ELF-1 (cell line): Measurements from ENCODE around the gene HES1.
"Not testable (repeated sequence)": the region's sequence is repeated elsewhere in the genome, so short reads cannot be mapped to it uniquely, and the experiment has no call there.

Experiments used
- DNase-seq: peaks from one replicate; pipeline ENCODE4 v3.0.0-alpha.2; 2016; ENCODE audit warnings: low read depth, low spot score

Gene HES1

GRCh38 chr3:194128202-194128918, 7.6 kb upstream of the HES1 start:
- no peak for DNase-seq

DNA sequence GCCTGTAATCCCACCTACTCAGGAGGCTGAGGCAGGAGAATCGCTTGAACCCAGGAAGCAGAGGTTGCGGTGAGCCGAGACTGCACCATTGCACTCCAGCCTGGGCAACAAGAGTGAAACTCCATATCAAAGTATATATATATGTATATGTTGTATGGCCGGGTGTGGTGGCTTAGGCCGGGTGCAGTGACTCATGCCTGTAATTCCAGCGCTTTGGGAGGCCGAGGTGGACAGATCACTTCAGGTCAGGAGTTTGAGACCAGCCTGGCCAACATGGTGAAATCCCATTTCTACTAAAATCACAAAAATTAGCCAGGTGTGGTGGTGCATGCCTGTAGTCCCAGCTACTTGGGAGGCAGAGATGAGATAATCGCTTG, 7.0 kb upstream of the HES1 start:
- not testable (repeated sequence) for DNase-seq

- DNase-seq = peak; percentile 84
Observed at GRCh38 chr3:194129581-194130133, 6.3 kb upstream of the HES1 start.

GRCh38 chr3:194130188-194130587, 5.8 kb upstream of the HES1 start:
- DNase-seq = no peak

GRCh38 chr3:194130807-194131589, 5.0 kb upstream of the HES1 start:
- DNase-seq = peak; percentile 61

GRCh38 chr3:194132465-194133286, 3.3 kb upstream of the HES1 start:
- peak; percentile 27 for DNase-seq

DNA sequence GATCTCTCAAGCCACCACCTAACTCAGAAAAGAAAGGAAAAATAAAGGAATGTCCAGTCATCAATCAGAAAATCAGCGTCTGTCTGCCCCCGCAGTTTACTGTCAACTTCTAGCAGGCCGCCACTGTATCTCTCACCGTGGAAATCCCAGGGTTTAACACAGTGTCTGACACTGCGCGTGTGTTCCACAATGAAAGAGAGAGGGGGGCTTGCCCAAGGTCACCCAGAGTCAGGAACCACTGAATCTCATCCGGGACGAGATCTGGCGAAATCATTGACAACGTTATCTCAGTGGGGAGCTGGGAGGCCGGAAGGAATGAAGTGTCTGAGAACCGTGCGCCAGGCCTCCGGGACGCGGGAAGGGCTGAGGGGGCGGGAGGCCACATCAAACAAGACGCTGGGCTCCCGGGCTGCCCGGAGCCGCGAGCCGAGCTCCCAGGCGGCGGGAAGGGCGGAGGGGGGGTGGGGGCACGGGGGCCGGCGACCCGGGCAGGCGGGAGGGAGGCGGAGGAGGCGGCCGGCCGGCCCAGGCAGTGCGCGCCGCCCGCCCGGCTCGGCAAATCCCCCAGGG, 2.2 kb upstream of the HES1 start:
- DNase-seq = peak; percentile 80

- no peak for DNase-seq
Observed at GRCh38 chr3:194134231-194134756, 1.7 kb upstream of the HES1 start.

DNA sequence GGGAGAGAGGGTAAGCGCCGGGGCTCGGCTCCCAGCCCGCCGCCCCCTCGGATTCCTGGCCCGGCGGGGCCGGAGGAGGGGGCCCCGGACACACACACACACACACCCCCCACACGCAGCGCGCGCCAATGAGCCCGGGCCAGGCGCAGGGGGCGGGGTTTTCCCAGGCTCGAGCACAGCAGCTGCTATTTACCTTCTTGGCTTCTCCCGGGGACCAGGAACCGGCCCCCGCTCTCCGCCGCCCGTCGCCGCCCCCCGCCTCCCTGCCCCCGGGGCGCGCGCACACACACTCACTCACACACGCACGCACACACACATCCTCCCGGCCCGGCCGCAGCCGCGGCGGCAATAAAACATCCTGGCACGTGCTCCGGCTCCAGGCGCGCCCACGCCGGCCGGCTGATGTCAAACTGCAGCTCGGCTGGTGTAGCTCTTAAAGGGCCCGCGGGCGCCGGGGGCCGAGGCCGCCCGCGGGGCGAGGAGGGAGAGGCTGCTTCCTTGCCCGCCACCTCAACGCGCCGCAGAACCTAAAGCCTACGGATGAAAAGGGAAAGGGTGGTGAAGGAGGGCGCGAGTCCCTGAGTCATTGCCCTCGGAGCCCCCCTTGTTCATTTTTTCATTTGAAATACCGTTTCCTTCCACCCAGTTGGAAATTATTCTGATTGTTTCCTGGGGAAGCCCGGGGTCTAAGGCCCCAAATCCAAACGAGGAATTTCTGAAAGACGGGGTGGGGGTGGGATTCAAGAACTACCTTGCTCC, 1.0 kb upstream of the HES1 start:
- peak; percentile 97 for DNase-seq

- DNase-seq = no peak
Observed at GRCh38 chr3:194135516-194135805, 487 bp upstream of the HES1 start.

- DNase-seq = peak; percentile 63
Observed at GRCh38 chr3:194136519-194137007, 615 bp downstream of the HES1 start.

- DNase-seq = peak; percentile 75
Observed at GRCh38 chr3:194137008-194137505, 1.1 kb downstream of the HES1 start.

DNA sequence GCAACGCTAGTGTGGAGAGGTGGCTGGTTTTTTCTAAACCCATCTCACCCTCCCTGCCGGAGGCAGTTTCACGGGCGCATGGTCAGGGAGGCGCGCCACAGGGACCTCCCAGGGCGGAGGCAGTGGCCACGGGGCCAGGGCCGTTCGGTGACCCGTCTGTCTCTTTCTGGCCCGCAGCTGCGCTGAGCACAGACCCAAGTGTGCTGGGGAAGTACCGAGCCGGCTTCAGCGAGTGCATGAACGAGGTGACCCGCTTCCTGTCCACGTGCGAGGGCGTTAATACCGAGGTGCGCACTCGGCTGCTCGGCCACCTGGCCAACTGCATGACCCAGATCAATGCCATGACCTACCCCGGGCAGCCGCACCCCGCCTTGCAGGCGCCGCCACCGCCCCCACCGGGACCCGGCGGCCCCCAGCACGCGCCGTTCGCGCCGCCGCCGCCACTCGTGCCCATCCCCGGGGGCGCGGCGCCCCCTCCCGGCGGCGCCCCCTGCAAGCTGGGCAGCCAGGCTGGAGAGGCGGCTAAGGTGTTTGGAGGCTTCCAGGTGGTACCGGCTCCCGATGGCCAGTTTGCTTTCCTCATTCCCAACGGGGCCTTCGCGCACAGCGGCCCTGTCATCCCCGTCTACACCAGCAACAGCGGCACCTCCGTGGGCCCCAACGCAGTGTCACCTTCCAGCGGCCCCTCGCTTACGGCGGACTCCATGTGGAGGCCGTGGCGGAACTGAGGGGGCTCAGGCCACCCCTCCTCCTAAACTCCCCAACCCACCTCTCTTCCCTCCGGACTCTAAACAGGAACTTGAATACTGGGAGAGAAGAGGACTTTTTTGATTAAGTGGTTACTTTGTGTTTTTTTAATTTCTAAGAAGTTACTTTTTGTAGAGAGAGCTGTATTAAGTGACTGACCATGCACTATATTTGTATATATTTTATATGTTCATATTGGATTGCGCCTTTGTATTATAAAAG, 1.8 kb downstream of the HES1 start:
- DNase-seq = peak; percentile 63

GRCh38 chr3:194138732-194139070, 2.8 kb downstream of the HES1 start:
- DNase-seq = no peak

DNA sequence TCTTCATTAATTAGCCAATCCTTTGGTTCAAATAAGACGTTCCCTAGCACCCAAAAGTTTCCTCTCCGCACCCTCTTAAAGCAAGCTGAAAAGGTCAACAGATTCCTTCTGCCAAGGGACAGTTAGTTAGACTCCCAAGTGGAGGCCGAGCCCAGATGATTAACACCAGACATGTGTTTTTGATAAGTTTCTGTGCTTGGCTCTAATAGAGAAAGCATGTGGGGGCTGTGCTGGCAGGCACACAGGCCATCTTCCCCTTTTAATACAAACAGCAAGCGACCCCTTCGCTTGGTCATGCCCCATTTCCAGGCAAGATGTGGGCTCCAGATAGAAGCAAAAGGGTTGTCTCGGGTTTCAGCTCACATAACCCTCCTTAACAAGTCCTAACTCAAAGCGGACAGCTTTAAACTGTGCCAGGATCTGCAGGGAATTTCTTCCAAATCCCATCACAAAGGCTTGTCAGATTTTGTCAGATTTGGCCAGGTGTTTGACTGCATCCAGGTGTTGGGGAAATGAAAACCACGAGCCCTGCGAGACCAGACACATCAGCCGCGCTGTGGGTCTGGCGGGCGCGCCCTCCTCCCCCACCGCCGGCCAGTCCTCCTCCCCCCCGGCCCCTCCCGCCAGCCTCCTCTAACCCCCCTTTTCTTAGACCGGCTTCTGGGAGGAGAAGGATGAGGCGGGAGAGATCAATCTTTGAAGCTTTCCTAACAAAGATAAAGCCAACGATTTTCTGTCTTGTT, 3.3 kb downstream of the HES1 start:
- DNase-seq = peak; percentile 86

- no peak for DNase-seq
Observed at GRCh38 chr3:194139814-194140391, 4.0 kb downstream of the HES1 start.

DNA sequence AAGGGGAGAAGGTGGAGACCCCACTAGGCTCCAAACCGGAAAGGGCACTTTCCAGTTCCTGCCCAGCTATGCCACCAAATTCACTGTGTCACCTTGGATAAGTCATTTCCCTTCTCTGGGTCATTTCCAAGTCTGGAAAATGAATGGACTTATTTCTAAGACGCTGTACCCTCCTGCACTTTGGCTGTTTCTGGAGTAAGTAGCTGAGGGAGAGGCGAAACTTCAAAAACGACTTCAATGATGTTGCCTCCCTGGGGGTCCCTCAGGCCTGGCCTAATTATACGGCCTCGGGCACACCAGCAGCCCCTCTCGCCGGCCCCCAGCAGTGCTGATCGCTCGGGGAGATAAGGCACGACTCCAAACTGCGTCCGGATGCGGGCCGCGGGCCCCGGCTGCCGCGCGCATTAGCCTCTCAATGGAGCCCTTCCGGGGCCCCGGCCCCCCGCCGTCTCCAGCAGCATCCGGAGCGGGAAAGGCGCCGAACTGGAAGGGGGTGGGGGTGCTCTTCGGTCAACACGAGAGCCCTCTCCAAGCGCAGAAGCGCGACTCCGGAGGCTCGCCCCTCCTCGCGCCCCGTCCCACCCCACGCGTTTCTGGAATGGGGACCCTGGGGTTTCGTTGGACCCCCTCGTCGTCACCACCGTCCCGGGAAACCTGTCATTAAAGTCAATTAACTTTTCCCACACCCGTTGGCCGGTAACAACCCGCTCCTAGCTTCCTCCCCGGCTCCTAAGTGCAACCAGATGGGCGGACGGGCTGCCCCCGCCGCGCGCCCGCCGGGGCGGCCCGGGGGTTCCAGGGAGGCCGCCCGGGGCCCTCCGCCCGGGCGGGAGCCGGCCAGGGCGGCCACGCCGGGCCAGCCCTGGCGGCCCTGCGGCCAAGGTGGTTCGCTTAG, 4.8 kb downstream of the HES1 start:
- peak; percentile 94 for DNase-seq
